Retina (tissue), 1 donor: ENCODE results near the gene TNFRSF12A.
"Not testable (repeated sequence)": the region's sequence is repeated elsewhere in the genome, so short reads cannot be mapped to it uniquely, and the experiment has no call there.

ENCODE experiments used
- DNase-seq: peaks from one replicate; pipeline ENCODE4 v3.0.0-alpha.2; 2016

The TNFRSF12A gene

DNA sequence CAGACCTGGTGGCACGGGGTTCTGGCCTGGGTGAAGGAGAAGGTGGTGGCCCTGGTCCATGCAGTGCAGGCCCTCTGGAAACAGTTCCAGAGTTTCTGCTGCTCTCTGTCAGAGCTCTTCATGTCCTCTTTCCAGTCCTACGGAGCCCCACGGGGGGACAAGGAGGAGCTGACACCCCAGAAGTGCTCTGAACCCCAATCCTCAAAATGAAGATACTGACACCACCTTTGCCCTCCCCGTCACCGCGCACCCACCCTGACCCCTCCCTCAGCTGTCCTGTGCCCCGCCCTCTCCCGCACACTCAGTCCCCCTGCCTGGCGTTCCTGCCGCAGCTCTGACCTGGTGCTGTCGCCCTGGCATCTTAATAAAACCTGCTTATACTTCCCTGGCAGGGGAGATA, 49.0 kb downstream of the TNFRSF12A start:
- DNase-seq: not testable (repeated sequence)

DNA sequence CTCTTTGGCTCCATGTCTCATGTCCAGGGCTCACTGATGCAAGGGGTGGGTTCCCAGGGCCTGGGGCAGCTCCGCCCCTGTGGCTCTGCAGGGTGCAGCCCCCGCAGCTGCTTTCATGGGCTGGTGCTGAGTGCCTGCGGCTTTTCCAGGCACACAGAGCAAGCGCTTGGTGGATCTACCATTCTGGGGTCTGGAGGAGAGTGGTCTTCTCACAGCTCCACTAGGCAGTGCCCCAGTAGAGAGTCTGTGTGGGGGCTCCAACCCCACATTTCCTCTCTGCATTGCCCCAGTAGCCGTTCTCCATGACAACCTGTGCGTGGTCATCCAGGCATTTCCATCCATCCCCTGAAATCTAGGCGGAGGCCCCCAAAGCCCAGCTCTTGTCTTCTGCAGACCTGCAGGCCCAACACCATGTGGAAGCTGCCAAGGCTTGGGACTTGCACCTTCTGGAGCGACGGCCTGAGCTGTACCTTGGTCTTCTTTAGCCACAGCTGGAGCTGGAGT, 50.5 kb downstream of the TNFRSF12A start:
- DNase-seq: no peak

DNA sequence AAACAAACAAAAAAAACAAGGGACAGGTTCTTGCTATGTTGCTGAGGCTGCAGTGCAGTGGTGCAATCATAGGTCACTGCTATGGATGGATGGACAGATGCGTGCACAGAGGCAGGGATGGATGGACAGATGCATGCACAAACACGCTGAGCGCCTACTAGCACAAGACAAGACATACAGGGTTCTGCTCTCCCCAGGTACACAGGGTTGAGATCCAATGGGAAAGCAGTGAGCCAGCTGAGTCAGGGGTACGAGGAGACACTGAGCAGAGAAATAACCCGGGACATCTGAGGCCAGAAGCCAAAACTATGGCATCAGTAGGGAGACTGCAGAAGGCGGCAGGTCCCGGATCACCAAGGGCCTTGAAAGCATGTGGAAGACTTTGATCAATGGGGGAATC, 51.5 kb downstream of the TNFRSF12A start:
- no peak for DNase-seq
